ENCODE measurements around the gene ZBTB7C.

GRCh38 chr18:48265328-48265727 lies 143.9 kb downstream of the ZBTB7C start:
- TF ChIP-seq BRCA1 (IDR thresholded peaks at IDR 0.05; ENCODE audit: low read depth, low read length) (no peak), MAX (IDR thresholded peaks at IDR 0.05; ENCODE audit: low read depth, low read length) (no peak)
- TF ChIP-seq, protein P1, sequence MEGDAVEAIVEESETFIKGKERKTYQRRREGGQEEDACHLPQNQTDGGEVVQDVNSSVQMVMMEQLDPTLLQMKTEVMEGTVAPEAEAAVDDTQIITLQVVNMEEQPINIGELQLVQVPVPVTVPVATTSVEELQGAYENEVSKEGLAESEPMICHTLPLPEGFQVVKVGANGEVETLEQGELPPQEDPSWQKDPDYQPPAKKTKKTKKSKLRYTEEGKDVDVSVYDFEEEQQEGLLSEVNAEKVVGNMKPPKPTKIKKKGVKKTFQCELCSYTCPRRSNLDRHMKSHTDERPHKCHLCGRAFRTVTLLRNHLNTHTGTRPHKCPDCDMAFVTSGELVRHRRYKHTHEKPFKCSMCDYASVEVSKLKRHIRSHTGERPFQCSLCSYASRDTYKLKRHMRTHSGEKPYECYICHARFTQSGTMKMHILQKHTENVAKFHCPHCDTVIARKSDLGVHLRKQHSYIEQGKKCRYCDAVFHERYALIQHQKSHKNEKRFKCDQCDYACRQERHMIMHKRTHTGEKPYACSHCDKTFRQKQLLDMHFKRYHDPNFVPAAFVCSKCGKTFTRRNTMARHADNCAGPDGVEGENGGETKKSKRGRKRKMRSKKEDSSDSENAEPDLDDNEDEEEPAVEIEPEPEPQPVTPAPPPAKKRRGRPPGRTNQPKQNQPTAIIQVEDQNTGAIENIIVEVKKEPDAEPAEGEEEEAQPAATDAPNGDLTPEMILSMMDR (IDR thresholded peaks at IDR 0.05 in 2 of 3, conservative IDR thresholded peaks at IDR 0.05 in 1 of 3; ENCODE audit: control insufficient read depth in 2 of 3, extremely low read depth in 1 of 3, insufficient read depth in 1 of 3, low read depth in 3 of 3, low read length in 3 of 3): no peak

Data from GM12878 (cell line).